T-cell (primary cell): ENCODE measurements around the gene ABHD15. TPM values are rescaled to one million over a fixed set of nuclear protein-coding genes. Genes with fewer than 3 reads are reported as not detected.

ENCODE experiments used
- ATAC-seq, 4 experiments: fragments of 200-7000 bp in 3 of 4; fragments of 150-1000 bp in 1 of 4; cut with Tn5 transposase; replicated peaks in 1 of 4; 1 replicate in 3 of 4; 2 replicates in 1 of 4; pipeline ENCODE4 v1.10.0; 2021; ENCODE audit warnings: moderate library complexity in 3 of 4, mild to moderate bottlenecking in 2 of 4, moderate number of reproducible peaks in 1 of 4
- CTCF ChIA-PET, 2 donors: fragments of 300-600 bp; sonication (Branson Sonifier 250); formaldehyde crosslinking; loops; one replicate each; lab custom pipeline; 2022; ENCODE audit warnings: antibody characterized with exemption in 2 of 2; lab: Charles Lee
- POLR2A ChIA-PET, 2 donors: fragments of 300-600 bp; sonication (Branson Sonifier 250); formaldehyde crosslinking; loops; one replicate each; lab custom pipeline; 2022; ENCODE audit warnings: antibody characterized with exemption in 2 of 2; lab: Charles Lee
- DNase-seq, 35 experiments: peaks; one replicate each; pipeline versions ENCODE4 v3.0.0 to v3.0.0-alpha.2; 2013 to 2023
- H3K27ac ChIP-seq: one replicate; pipeline ENCODE4 v1.5.1; 2013; ENCODE audit warnings: low read length
- H3K27me3 ChIP-seq, 2 experiments: replicated peaks in 1 of 2; 1 replicate in 1 of 2; 2 replicates in 1 of 2; pipeline versions ENCODE4 v1.6.1 to v1.7.0; 2013; ENCODE audit warnings: low read length in 1 of 2, mixed read lengths in 1 of 2; ENCODE audit not compliant: control insufficient read depth in 2 of 2, insufficient read depth in 2 of 2; ENCODE audit errors: extremely low read depth in 1 of 2
- H3K36me3 ChIP-seq, 2 donors: 1 replicate in 1 of 2; 2 replicates in 1 of 2; pipeline versions ENCODE4 v1.6.1 to v1.7.0; 2013; ENCODE audit warnings: low read length in 1 of 2; ENCODE audit not compliant: control insufficient read depth in 2 of 2, insufficient read depth in 1 of 2; ENCODE audit errors: extremely low read depth in 1 of 2
- H3K4me1 ChIP-seq, 2 experiments: 1 replicate in 1 of 2; 2 replicates in 1 of 2; pipeline versions ENCODE4 v1.6.1 to v1.7.0; 2013; ENCODE audit warnings: low read length in 2 of 2, mixed read lengths in 1 of 2; ENCODE audit not compliant: insufficient read depth in 2 of 2, control insufficient read depth in 1 of 2; ENCODE audit errors: extremely low read depth in 1 of 2
- H3K4me3 ChIP-seq, 2 donors: 1 replicate in 1 of 2; 2 replicates in 1 of 2; pipeline versions ENCODE4 v1.5.1 to v1.7.0; 2013; ENCODE audit warnings: mild to moderate bottlenecking in 2 of 2, low read length in 1 of 2, moderate library complexity in 1 of 2; ENCODE audit not compliant: control insufficient read depth in 1 of 2; ENCODE audit errors: extremely low read depth in 1 of 2
- H3K9me3 ChIP-seq: 2 replicates; pipeline ENCODE4 v1.7.0; 2013
- H3K27ac Mint-ChIP-seq, 2 donors: one replicate each; pipeline ENCODE4 v1.8.0; 2020 to 2021; ENCODE audit warnings: mild to moderate bottlenecking in 2 of 2, mixed read lengths in 2 of 2
- H3K27me3 Mint-ChIP-seq, 2 donors: one replicate each; pipeline ENCODE4 v1.8.0; 2021 to 2022; ENCODE audit warnings: mixed read lengths in 2 of 2
- H3K36me3 Mint-ChIP-seq: one replicate; pipeline ENCODE4 v1.8.0; 2021; ENCODE audit warnings: mixed read lengths
- H3K4me1 Mint-ChIP-seq, 3 donors: one replicate each; pipeline ENCODE4 v1.8.0; 2020 to 2022; ENCODE audit warnings: mixed read lengths in 3 of 3, mild to moderate bottlenecking in 1 of 3
- H3K4me3 Mint-ChIP-seq, 3 donors: one replicate each; pipeline ENCODE4 v1.8.0; 2020 to 2022; ENCODE audit warnings: mild to moderate bottlenecking in 3 of 3, mixed read lengths in 3 of 3, moderate library complexity in 3 of 3
- H3K9me3 Mint-ChIP-seq, 3 donors: one replicate each; pipeline ENCODE4 v1.8.0; 2020 to 2022; ENCODE audit warnings: mixed read lengths in 3 of 3
- whole genome bisulfite sequencing: methylation state at CpG from one replicate; pipeline ENCODE4 v1.1.5; 2013; ENCODE audit warnings: missing lambda C conversion rate; ENCODE audit not compliant: insufficient coverage; 5-methylcytosine and 5-hydroxymethylcytosine counted together
- total RNA-seq, 35 experiments: library from RNA in 6 of 35; stranded (reverse) in 6 of 35; fragments of 120-200 nt in 1 of 35; gene quantifications; one replicate each; pipeline versions ENCODE4 v1.2.1 to v1.2.4 and lab custom pipeline; 2013 to 2026

The ABHD15 gene
- total RNA-seq, 5 donors from 2014 or later (not counting 1 experiment from before 2014, with no cell fraction given), result 7.9 to 23.1 (median 16.5) TPM

DNA sequence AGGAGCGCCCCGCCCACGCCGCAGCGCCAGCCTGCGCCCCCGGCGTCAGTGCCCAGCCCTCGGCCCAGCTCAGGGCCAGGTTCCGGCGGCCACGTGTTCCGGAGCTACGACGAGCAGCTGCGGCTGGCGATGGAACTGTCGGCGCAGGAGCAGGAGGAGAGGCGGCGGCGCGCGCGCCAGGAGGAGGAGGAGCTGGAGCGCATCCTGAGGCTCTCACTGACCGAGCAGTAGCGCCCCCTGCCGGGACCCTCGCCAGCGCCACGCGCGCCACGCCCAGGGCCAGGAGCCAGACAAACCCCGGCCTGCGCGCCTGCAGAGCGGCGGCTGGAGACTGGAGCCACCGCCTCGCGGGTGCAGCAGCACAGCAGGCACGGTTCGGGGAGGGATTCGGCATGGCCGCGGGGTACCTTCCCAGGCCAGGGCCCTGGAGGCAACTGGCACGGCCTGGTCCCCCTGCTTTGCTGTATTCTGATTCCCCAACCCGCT lies 46.6 kb upstream of the ABHD15 start:
- ATAC-seq (peak; percentile 26 to 44 (median 34)), DNase-seq (peak; percentile 76 to 96 (median 88))
- H3K4me3 Mint-ChIP-seq, result peak overlapping the region; percentile 28 to 89 (median 67)
- WGBS, result 1% methylated on average over 48 of the region's 50 CpGs
- POLR2A ChIA-PET, result interaction anchor here (0.6 kb wide), 3 partner anchors 85 to 662 kb away, joined by 4 to 5 read pairs (median 4); no protein-coding TSS in a partner anchor
- H3K9me3 Mint-ChIP-seq, result no peaks in the 10 kb centered on the region
- no peaks in the 10 kb centered on the region for H3K36me3 ChIP-seq
- H3K4me1 ChIP-seq, result peaks cover 27 to 54% of the 10 kb centered on the region in 2 experiments
- CTCF ChIA-PET, result interaction anchor here (0.6 to 6.0 kb wide), 12 partner anchors 9 to 1701 kb away, joined by 3 to 56 read pairs (median 4); partner anchors contain the start of genes ABHD15 (in 1 of the 2), ANKRD13B (in 1 of the 2), CORO6 (in 1 of the 2) and EVI2B (in 1 of the 2)
- no peaks in the 10 kb centered on the region for H3K36me3 Mint-ChIP-seq
- H3K9me3 ChIP-seq, result no peaks in the 10 kb centered on the region
- H3K4me3 ChIP-seq, result peak overlapping the region in 1 of 2 donors; percentile 29
- peaks cover 0 to 5% of the 10 kb centered on the region in 2 experiments for H3K27me3 ChIP-seq
- no peaks in the 10 kb centered on the region for H3K27me3 Mint-ChIP-seq
- H3K27ac ChIP-seq, result no peak overlapping the region
- no peak overlapping the region for H3K27ac Mint-ChIP-seq
- peaks cover 31 to 39% (median 37%) of the 10 kb centered on the region in 3 donors for H3K4me1 Mint-ChIP-seq

DNA sequence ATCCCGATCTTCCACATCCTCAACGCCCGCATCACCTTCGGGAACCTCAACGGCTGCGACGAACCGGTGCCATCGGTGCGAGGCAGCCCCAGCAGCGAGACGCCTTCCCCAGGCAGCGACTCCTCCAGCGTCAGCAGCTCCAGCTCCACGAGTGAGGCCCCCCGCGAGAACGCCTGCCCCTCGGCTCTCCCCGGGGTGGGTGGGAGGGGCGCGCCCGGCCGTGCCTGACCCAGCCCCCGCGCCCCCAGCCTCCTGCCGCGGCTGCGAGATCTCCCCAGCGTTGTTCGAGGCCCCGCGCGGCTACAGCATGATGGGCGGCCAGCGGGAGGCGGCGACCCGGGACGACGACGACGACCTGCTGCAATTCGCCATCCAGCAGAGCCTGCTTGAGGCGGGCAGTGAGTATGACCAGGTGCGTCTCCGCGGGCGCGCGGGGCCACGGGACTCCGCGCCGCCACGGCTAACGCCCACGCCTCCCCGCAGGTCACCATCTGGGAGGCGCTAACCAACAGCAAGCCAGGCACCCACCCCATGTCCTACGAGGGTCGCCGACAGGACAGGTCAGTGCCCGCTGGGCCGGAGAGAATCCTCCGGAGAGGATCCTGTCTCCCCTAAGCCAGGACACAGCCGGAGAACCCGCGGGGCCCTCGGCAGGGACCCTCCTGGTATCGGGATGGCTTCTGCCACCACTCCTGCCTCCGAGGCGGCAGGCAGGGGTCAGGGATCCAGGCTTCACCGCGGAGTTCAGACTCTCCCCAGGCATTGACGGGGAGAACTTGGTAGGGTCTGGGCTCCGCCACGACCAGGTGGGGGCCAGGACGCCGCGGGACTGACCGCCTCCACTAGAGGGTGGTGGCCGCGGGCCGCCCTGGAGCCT lies 45.8 kb upstream of the ABHD15 start:
- POLR2A ChIA-PET, result no interaction called here
- ATAC-seq (no peak), DNase-seq (no peak)
- H3K4me3 ChIP-seq, result peak overlapping the region; percentile 19 to 24
- Mint-ChIP-seq H3K4me1 (peaks cover 31 to 37% (median 36%) of the 10 kb centered on the region in 3 donors), H3K27me3 (no peaks in the 10 kb centered on the region), H3K4me3 (peak overlapping the region in 2 of 3 donors; percentile 62 to 89), H3K27ac (no peak overlapping the region), H3K9me3 (no peaks in the 10 kb centered on the region), H3K36me3 (no peaks in the 10 kb centered on the region)
- H3K27me3 ChIP-seq, result peaks cover 0 to 5% of the 10 kb centered on the region in 2 experiments
- CTCF ChIA-PET, result interaction anchor here (0.6 to 6.0 kb wide), 7 partner anchors 10 to 166 kb away, joined by 3 to 56 read pairs (median 4); partner anchors contain the start of genes ABHD15 (in 1 of the 2), ANKRD13B (in 1 of the 2) and CORO6 (in 1 of the 2)
- H3K4me1 ChIP-seq, result peaks cover 27 to 47% of the 10 kb centered on the region in 2 experiments
- 72% methylated on average over 71 of the region's 85 CpGs for WGBS
- H3K36me3 ChIP-seq, result no peaks in the 10 kb centered on the region
- no peak overlapping the region for H3K27ac ChIP-seq
- H3K9me3 ChIP-seq, result no peaks in the 10 kb centered on the region

DNA sequence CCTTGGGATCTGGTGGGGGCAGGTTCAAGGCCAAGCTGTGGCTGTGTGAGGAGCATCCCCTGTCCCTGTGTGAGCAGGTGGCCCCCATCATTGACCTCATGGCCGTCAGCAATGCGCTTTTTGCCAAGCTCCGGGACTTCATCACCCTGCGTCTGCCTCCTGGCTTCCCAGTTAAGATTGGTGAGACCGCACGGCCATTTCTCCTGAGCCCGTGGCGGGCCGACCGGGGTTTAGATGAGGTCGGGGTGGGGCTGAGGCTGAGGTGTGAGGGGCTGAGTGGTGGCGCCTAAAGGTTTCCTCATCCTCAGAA lies 45.2 kb upstream of the ABHD15 start:
- DNase-seq (no peak), ATAC-seq (no peak)
- Histone ChIP-seq H3K4me1 (peaks cover 25 to 41% of the 10 kb centered on the region in 2 experiments), H3K4me3 (no peak overlapping the region), H3K9me3 (no peaks in the 10 kb centered on the region), H3K36me3 (no peaks in the 10 kb centered on the region), H3K27ac (no peak overlapping the region), H3K27me3 (peaks cover 0 to 5% of the 10 kb centered on the region in 2 experiments)
- Mint-ChIP-seq H3K4me1 (peaks cover 28 to 31% (median 30%) of the 10 kb centered on the region in 3 donors), H3K27me3 (no peaks in the 10 kb centered on the region), H3K9me3 (no peaks in the 10 kb centered on the region), H3K27ac (no peak overlapping the region), H3K4me3 (peak overlapping the region in 1 of 3 donors; percentile 15), H3K36me3 (no peaks in the 10 kb centered on the region)
- 100% methylated on average over 6 of the region's 12 CpGs for WGBS
- CTCF ChIA-PET, result interaction anchor here in 1 of 2 donors (0.6 kb wide), 1 partner anchor 102 kb away, joined by 4 read pairs; no protein-coding TSS in a partner anchor
- POLR2A ChIA-PET, result no interaction called here

DNA sequence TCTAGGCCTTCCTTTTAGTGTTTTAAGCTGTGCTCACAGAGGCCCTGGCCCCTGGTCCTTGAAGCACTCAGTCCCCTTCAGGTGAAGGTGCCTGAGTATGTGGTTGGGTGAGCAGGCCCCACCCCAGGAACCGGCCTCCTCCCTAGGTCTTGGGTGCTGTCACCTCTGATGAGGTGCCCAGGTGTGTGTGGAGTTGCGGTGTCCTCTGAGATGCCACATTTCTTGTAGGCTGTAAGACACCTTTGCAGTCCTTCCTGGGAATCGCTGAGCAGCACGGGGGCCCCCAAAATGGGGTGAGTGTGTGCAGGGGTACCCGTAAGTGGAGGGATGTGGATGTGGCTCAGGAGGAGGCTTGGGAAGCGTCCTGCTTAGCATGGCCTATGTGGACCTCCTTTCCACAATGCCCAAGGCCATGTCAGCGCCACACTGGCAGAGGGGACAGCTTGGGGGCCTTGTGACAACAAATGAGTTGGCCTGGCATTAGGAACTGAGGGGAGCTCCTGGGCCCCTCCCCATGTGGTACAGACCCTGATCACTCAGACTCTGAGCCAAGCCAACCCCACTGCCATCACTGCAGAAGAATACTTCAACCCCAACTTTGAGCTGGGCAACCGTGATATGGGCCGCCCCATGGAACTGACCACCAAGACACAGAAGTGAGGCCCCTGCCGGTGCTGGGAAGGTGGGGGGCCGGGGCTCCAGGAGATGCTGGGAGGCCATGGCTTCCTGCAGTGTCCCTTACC lies 44.7 kb upstream of the ABHD15 start:
- DNase-seq (no peak), ATAC-seq (no peak)
- H3K36me3 Mint-ChIP-seq, result no peaks in the 10 kb centered on the region
- CTCF ChIA-PET, result interaction anchor here in 1 of 2 donors (0.6 kb wide), 1 partner anchor 103 kb away, joined by 4 read pairs; no protein-coding TSS in a partner anchor
- no peaks in the 10 kb centered on the region for H3K27me3 Mint-ChIP-seq
- 85% methylated on average over 6 of the region's 11 CpGs for WGBS
- Histone ChIP-seq H3K27me3 (peaks cover 0 to 2% of the 10 kb centered on the region in 2 experiments), H3K36me3 (no peaks in the 10 kb centered on the region), H3K9me3 (no peaks in the 10 kb centered on the region), H3K27ac (no peak overlapping the region), H3K4me1 (peaks cover 20 to 36% of the 10 kb centered on the region in 2 experiments), H3K4me3 (no peak overlapping the region)
- POLR2A ChIA-PET, result no interaction called here
- H3K4me3 Mint-ChIP-seq, result peak overlapping the region in 1 of 3 donors; percentile 15
- H3K4me1 Mint-ChIP-seq, result peaks cover 22 to 26% (median 26%) of the 10 kb centered on the region in 3 donors
- H3K9me3 Mint-ChIP-seq, result no peaks in the 10 kb centered on the region
- no peak overlapping the region for H3K27ac Mint-ChIP-seq

DNA sequence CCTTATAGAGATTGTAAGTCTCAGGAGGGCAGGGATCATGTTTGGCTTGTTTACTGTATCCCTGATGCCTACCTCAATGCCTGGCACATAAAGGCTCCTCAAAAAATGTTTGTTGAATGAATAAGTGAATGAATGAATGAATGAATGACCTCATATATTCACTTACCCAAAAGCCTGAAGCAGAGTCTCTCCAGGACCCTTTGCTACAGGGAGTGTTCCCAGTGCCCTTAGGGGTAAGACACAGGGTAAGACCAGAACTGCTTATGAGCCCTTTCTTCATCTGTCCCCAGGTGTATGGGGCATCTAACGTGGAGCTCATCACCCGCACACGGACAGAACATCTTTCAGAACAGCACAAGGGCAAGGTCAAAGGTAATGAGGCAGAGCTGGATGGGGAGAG lies 43.6 kb upstream of the ABHD15 start:
- Histone ChIP-seq H3K27ac (no peak overlapping the region), H3K4me1 (peaks cover 12 to 26% of the 10 kb centered on the region in 2 experiments), H3K27me3 (no peaks in the 10 kb centered on the region), H3K36me3 (no peaks in the 10 kb centered on the region), H3K4me3 (no peak overlapping the region), H3K9me3 (no peaks in the 10 kb centered on the region)
- Mint-ChIP-seq H3K4me1 (peaks cover 11 to 18% (median 18%) of the 10 kb centered on the region in 3 donors), H3K4me3 (no peak overlapping the region), H3K27me3 (no peaks in the 10 kb centered on the region), H3K27ac (no peak overlapping the region), H3K9me3 (no peaks in the 10 kb centered on the region), H3K36me3 (no peaks in the 10 kb centered on the region)
- ATAC-seq (no peak), DNase-seq (no peak)
- CTCF ChIA-PET, result no interaction called here
- no CpG with 5 or more reads among the region's 3 CpGs for WGBS
- POLR2A ChIA-PET, result interaction anchor here in 1 of 2 donors (0.6 kb wide), 1 partner anchor 169 kb away, joined by 4 read pairs; no protein-coding TSS in a partner anchor
